Uterus (tissue), 4 donors: ENCODE results near the gene PLBD2. TPM values are rescaled to one million over a fixed set of nuclear protein-coding genes. Genes with fewer than 3 reads are reported as not detected.
A peak's percentile ranks its signal among the peaks of the same experiment; 100 is the strongest.

Source experiments
- DNase-seq, 2 donors: peaks; one replicate each; pipeline ENCODE4 v3.0.0-alpha.2; 2019 to 2020
- H3K27ac ChIP-seq, 2 donors: fragments of 200-600 bp; sonication (generic); 1 replicate in 1 of 2; 2 replicates in 1 of 2; pipeline ENCODE4 v1.5.1; 2016 to 2018
- H3K27me3 ChIP-seq, 2 donors: fragments of 200-600 bp; sonication (generic); one replicate each; pipeline ENCODE4 v1.5.1; 2018 to 2019; ENCODE audit warnings: control low read depth in 1 of 2
- H3K36me3 ChIP-seq, 2 donors: fragments of 200-600 bp; sonication (generic); one replicate each; pipeline ENCODE4 v1.5.1; 2019; ENCODE audit warnings: control low read depth in 1 of 2
- H3K4me1 ChIP-seq, 2 donors: fragments of 200-600 bp; sonication (generic); one replicate each; pipeline ENCODE4 v1.5.1; 2018 to 2019; ENCODE audit warnings: control low read depth in 1 of 2
- H3K4me3 ChIP-seq, 2 donors: fragments of 200-600 bp; sonication (generic); 1 replicate in 1 of 2; 2 replicates in 1 of 2; pipeline ENCODE4 v1.5.1; 2018 to 2019; ENCODE audit warnings: mild to moderate bottlenecking in 1 of 2
- H3K9me3 ChIP-seq, 2 donors: fragments of 200-600 bp; sonication (generic); one replicate each; pipeline ENCODE4 v1.5.1; 2019; ENCODE audit warnings: control low read depth in 1 of 2
- CTCF ChIP-seq, 4 experiments: fragments of 200-600 bp in 2 of 4; fragments of 450-650 bp in 2 of 4; sonication (generic) in 2 of 4; IDR thresholded peaks; one replicate each; pipeline ENCODE4 v1.5.1; 2016 to 2019; ENCODE audit warnings: antibody characterized with exemption in 4 of 4, mild to moderate bottlenecking in 2 of 4, moderate library complexity in 1 of 4
- POLR2A ChIP-seq, 2 donors: fragments of 450-650 bp; IDR thresholded peaks; one replicate each; pipeline ENCODE4 v1.6.1; 2016; ENCODE audit warnings: antibody characterized with exemption in 2 of 2, mild to moderate bottlenecking in 1 of 2, moderate library complexity in 1 of 2
- intact Hi-C: fragments of 100-400 bp; cut with DNase I; formaldehyde crosslinking; loops from one replicate; pipeline ENCODE4 v1.15.1; 2023; ENCODE audit warnings: low total_unique reads
- total RNA-seq, 4 donors: library from RNA; depleted of rRNA in 3 of 4; stranded (reverse); fragments of >200 nt in 3 of 4; gene quantifications; one replicate each; pipeline versions ENCODE4 v1.1.0 to v1.2.4, GENCODE V29; 2014 to 2023
- donor health status: DM: yes; HTN: yes; CAD: no.

The PLBD2 gene
- 10 to 100 TPM; 20.7 to 38.6 (median 29.8) TPM for total RNA-seq

- intact Hi-C loops: no loop called here
- Histone ChIP-seq H3K36me3 (no peaks in the 10 kb centered on the region), H3K27me3 (no peaks in the 10 kb centered on the region), H3K9me3 (no peaks in the 10 kb centered on the region), H3K27ac (peak within 1 kb of the TSS; percentile 88 to 94), H3K4me1 (no peaks in the 10 kb centered on the region), H3K4me3 (peak within 1 kb of the TSS; percentile 59 to 78)
- TF ChIP-seq CTCF (IDR thresholded peaks at IDR 0.05) (peak in 2 of 4 experiments; percentile 5 to 22), POLR2A (IDR thresholded peaks at IDR 0.05) (peak; percentile 41 to 67)
- peak; percentile 94 to 96 for DNase-seq
Measured at GRCh38 chr12:113358381-113359132, at the start of gene PLBD2. TSS of gene PLBD2 (plus strand) at chr12:113358587. CDS start at chr12:113358601, 14 bp downstream.

- Histone ChIP-seq H3K9me3 (no peaks in the 10 kb centered on the region), H3K4me3 (no peak overlapping the region), H3K36me3 (no peaks in the 10 kb centered on the region), H3K27me3 (no peaks in the 10 kb centered on the region), H3K27ac (no peak overlapping the region), H3K4me1 (no peaks in the 10 kb centered on the region)
- TF ChIP-seq POLR2A (IDR thresholded peaks at IDR 0.05) (no peak), CTCF (IDR thresholded peaks at IDR 0.05) (no peak)
- DNase-seq: no peak
- intact Hi-C loops: no loop called here
Measured at GRCh38 chr12:113310489-113310888, 47.9 kb upstream of the PLBD2 start.

GRCh38 chr12:113314121-113314529 lies 44.3 kb upstream of the PLBD2 start:
- intact Hi-C loops: no loop called here
- Histone ChIP-seq H3K27ac (no peak overlapping the region), H3K27me3 (no peaks in the 10 kb centered on the region), H3K4me3 (no peak overlapping the region), H3K4me1 (no peaks in the 10 kb centered on the region), H3K36me3 (no peaks in the 10 kb centered on the region), H3K9me3 (no peaks in the 10 kb centered on the region)
- TF ChIP-seq POLR2A (IDR thresholded peaks at IDR 0.05) (no peak), CTCF (IDR thresholded peaks at IDR 0.05) (no peak)
- peak in 1 of 2 donors; percentile 41 for DNase-seq

- Histone ChIP-seq H3K27ac (no peak overlapping the region), H3K36me3 (no peaks in the 10 kb centered on the region), H3K4me3 (no peak overlapping the region), H3K27me3 (no peaks in the 10 kb centered on the region), H3K9me3 (no peaks in the 10 kb centered on the region), H3K4me1 (no peaks in the 10 kb centered on the region)
- intact Hi-C loops: no loop called here
- no peak for DNase-seq
- TF ChIP-seq POLR2A (IDR thresholded peaks at IDR 0.05) (no peak), CTCF (IDR thresholded peaks at IDR 0.05) (no peak)
Measured at GRCh38 chr12:113315358-113315757, 43.0 kb upstream of the PLBD2 start.

GRCh38 chr12:113316155-113316554 lies 42.2 kb upstream of the PLBD2 start:
- TF ChIP-seq POLR2A (IDR thresholded peaks at IDR 0.05): no peak
- no peak for TF ChIP-seq CTCF (IDR thresholded peaks at IDR 0.05)
- no peak for DNase-seq
- Histone ChIP-seq H3K36me3 (no peaks in the 10 kb centered on the region), H3K9me3 (no peaks in the 10 kb centered on the region), H3K27ac (no peak overlapping the region), H3K27me3 (no peaks in the 10 kb centered on the region), H3K4me3 (no peak overlapping the region), H3K4me1 (no peaks in the 10 kb centered on the region)
- intact Hi-C loops: no loop called here
